Upper lobe of left lung (tissue), 6 donors: ENCODE measurements around the gene MYCBPAP. TPM values are rescaled to one million over a fixed set of nuclear protein-coding genes. Genes with fewer than 3 reads are reported as not detected.
"Not testable (repeated sequence)": the region's sequence is repeated elsewhere in the genome, so short reads cannot be mapped to it uniquely, and the experiment has no call there.

Experiments
- ATAC-seq, 2 donors: fragments of 200-7000 bp; cut with Tn5 transposase; one replicate each; pipeline ENCODE4 v1.9.1; 2022; ENCODE audit warnings: mild to moderate bottlenecking in 2 of 2, moderate library complexity in 2 of 2; ENCODE audit not compliant: low FRiP score in 2 of 2
- DNase-seq, 2 donors: peaks; one replicate each; pipeline ENCODE4 v3.0.0-alpha.2; 2019 to 2020
- H3K27ac ChIP-seq, 4 donors: fragments of 200-600 bp; sonication (generic); one replicate each; pipeline ENCODE4 v1.5.1; 2016 to 2019
- H3K27me3 ChIP-seq, 4 donors: fragments of 200-600 bp; sonication (generic); one replicate each; pipeline ENCODE4 v1.5.1; 2017 to 2019
- H3K36me3 ChIP-seq, 4 donors: fragments of 200-600 bp; sonication (generic); one replicate each; pipeline ENCODE4 v1.5.1; 2016 to 2019
- H3K4me1 ChIP-seq, 4 donors: fragments of 200-600 bp; sonication (generic); one replicate each; pipeline ENCODE4 v1.5.1; 2018 to 2019
- H3K4me3 ChIP-seq, 4 donors: fragments of 200-600 bp; sonication (generic); one replicate each; pipeline ENCODE4 v1.5.1; 2017 to 2019; ENCODE audit warnings: mild to moderate bottlenecking in 2 of 4, moderate library complexity in 1 of 4
- H3K9me3 ChIP-seq, 4 donors: fragments of 200-600 bp; sonication (generic); one replicate each; pipeline ENCODE4 v1.5.1; 2018 to 2019
- CTCF ChIP-seq, 6 experiments: fragments of 450-650 bp in 4 of 6; fragments of 200-600 bp in 2 of 6; sonication (generic) in 2 of 6; IDR thresholded peaks; one replicate each; pipeline ENCODE4 v1.5.1; 2016 to 2019; ENCODE audit warnings: antibody characterized with exemption in 6 of 6
- EP300 ChIP-seq, 4 donors: sonication (generic); formaldehyde crosslinking; IDR thresholded peaks; one replicate each; pipeline ENCODE4 v1.5.1; 2017; ENCODE audit warnings: antibody characterized with exemption in 4 of 4, control low read depth in 2 of 4
- POLR2A ChIP-seq, 4 donors: fragments of 450-650 bp; IDR thresholded peaks; one replicate each; pipeline ENCODE4 v1.5.1; 2016 to 2017; ENCODE audit warnings: antibody characterized with exemption in 4 of 4, mild to moderate bottlenecking in 2 of 4
- POLR2AphosphoS5 ChIP-seq, 2 donors: sonication (generic); formaldehyde crosslinking; IDR thresholded peaks; one replicate each; pipeline ENCODE4 v1.5.1; 2017; ENCODE audit warnings: antibody characterized with exemption in 2 of 2
- WGBS, 2 donors: methylation state at CpG; one replicate each; pipeline ENCODE4 v1.1.5; 2017 to 2018; 5-methylcytosine and 5-hydroxymethylcytosine counted together
- total RNA-seq, 6 donors: library from RNA; depleted of rRNA in 4 of 6; stranded (reverse); fragments of >200 nt in 4 of 6; gene quantifications; one replicate each; pipeline versions ENCODE4 v1.1.0 to v1.2.1, GENCODE V29; 2016 to 2021
- donor health status: DM: no; HTN: no; CAD: no; lungs with moderate emphysema.
- donor health status: DM: no; HTN: yes; CAD: no; lungs with severe emphysema.

Gene MYCBPAP
- total RNA-seq, 6 donors from 2014 or later, result 1.0 to 14.7 (median 4.2) TPM

GRCh38 chr17:50473901-50474300, 34.3 kb upstream of the MYCBPAP start:
- DNase-seq, result no peak
- Histone ChIP-seq H3K27ac (no peak overlapping the region), H3K27me3 (peaks cover 0 to 10% (median under 1%) of the 10 kb centered on the region in 4 donors), H3K4me3 (no peak overlapping the region), H3K4me1 (peaks cover 7 to 16% (median 10%) of the 10 kb centered on the region in 4 donors), H3K36me3 (peaks cover 0 to 29% (median 12%) of the 10 kb centered on the region in 4 donors), H3K9me3 (no peaks in the 10 kb centered on the region)
- no peak for ATAC-seq
- WGBS, 2 donors, result 90 to 92% methylated on average over 11 of the region's 11 CpGs
- TF ChIP-seq CTCF (IDR thresholded peaks at IDR 0.05), result no peak
- no peak for TF ChIP-seq POLR2AphosphoS5 (IDR thresholded peaks at IDR 0.05)
- TF ChIP-seq POLR2A (IDR thresholded peaks at IDR 0.05), result no peak
- TF ChIP-seq EP300 (IDR thresholded peaks at IDR 0.05), result no peak

- Histone ChIP-seq H3K27ac (no peak overlapping the region), H3K36me3 (peaks cover 0 to 29% (median 12%) of the 10 kb centered on the region in 4 donors), H3K27me3 (peaks cover 0 to 4% (median 0%) of the 10 kb centered on the region in 4 donors), H3K4me3 (no peak overlapping the region), H3K4me1 (peaks cover 2 to 16% (median 9%) of the 10 kb centered on the region in 4 donors), H3K9me3 (no peaks in the 10 kb centered on the region)
- WGBS, 2 donors, result 74 to 88% methylated on average over 6 of the region's 6 CpGs
- DNase-seq (no peak), ATAC-seq (no peak)
- TF ChIP-seq POLR2AphosphoS5 (IDR thresholded peaks at IDR 0.05) (no peak), EP300 (IDR thresholded peaks at IDR 0.05) (no peak), CTCF (IDR thresholded peaks at IDR 0.05) (no peak), POLR2A (IDR thresholded peaks at IDR 0.05) (no peak)
Observed at GRCh38 chr17:50474523-50474922, 33.7 kb upstream of the MYCBPAP start.

- Histone ChIP-seq H3K4me1 (peaks cover 8 to 22% (median 14%) of the 10 kb centered on the region in 4 donors), H3K9me3 (no peaks in the 10 kb centered on the region), H3K27ac (no peak overlapping the region), H3K36me3 (peaks cover 0 to 29% (median 12%) of the 10 kb centered on the region in 4 donors), H3K4me3 (no peak overlapping the region), H3K27me3 (no peaks in the 10 kb centered on the region)
- ATAC-seq (no peak), DNase-seq (no peak)
- TF ChIP-seq POLR2A (IDR thresholded peaks at IDR 0.05), result no peak
- TF ChIP-seq CTCF (IDR thresholded peaks at IDR 0.05), result no peak
- no peak for TF ChIP-seq EP300 (IDR thresholded peaks at IDR 0.05)
- no peak for TF ChIP-seq POLR2AphosphoS5 (IDR thresholded peaks at IDR 0.05)
- WGBS, 2 donors, result 83 to 86% methylated on average over 4 of the region's 4 CpGs
Observed at GRCh38 chr17:50475362-50475761, 32.9 kb upstream of the MYCBPAP start.

GRCh38 chr17:50475775-50476544, 32.3 kb upstream of the MYCBPAP start:
- WGBS, 2 donors, result 49 to 66% methylated on average over 23 to 28 of the region's 33 CpGs
- ATAC-seq, H3K27ac ChIP-seq, H3K4me3 ChIP-seq, H3K27me3 ChIP-seq, DNase-seq, H3K9me3 ChIP-seq: not testable (repeated sequence)
- Histone ChIP-seq H3K4me1 (peaks cover 12 to 26% (median 14%) of the 10 kb centered on the region in 4 donors), H3K36me3 (peaks cover 0 to 27% (median 12%) of the 10 kb centered on the region in 4 donors)

GRCh38 chr17:50476545-50477315, 31.5 kb upstream of the MYCBPAP start:
- H3K4me3 ChIP-seq, result no peak overlapping the region
- H3K4me1 ChIP-seq, result peaks cover 13 to 26% (median 17%) of the 10 kb centered on the region in 4 donors
- no peaks in the 10 kb centered on the region for H3K9me3 ChIP-seq
- ATAC-seq, result no peak
- WGBS, 2 donors, result 86% methylated on average over 18 of the region's 18 CpGs
- TF ChIP-seq CTCF (IDR thresholded peaks at IDR 0.05) (no peak), EP300 (IDR thresholded peaks at IDR 0.05) (no peak)
- H3K27me3 ChIP-seq, result no peaks in the 10 kb centered on the region
- H3K36me3 ChIP-seq, result peaks cover 0 to 19% (median 8%) of the 10 kb centered on the region in 4 donors
- DNase-seq, result no peak
- H3K27ac ChIP-seq, result no peak overlapping the region
